ENCODE measurements around the gene ZNF502.

ZNF502 gene

GRCh38 chr3:44771424-44772098 is 59.1 kb downstream of the ZNF502 start:
- no peak for DNase-seq

- no peak for DNase-seq
These were observed 59.6 kb downstream of the ZNF502 start for GRCh38 chr3:44772099-44772442.

Measured in NCI-H226 (cell line).